Measurements from ENCODE around the gene RPAP2.
"Not testable (repeated sequence)": the region's sequence is repeated elsewhere in the genome, so short reads cannot be mapped to it uniquely, and the experiment has no call there.

The RPAP2 gene

DNA sequence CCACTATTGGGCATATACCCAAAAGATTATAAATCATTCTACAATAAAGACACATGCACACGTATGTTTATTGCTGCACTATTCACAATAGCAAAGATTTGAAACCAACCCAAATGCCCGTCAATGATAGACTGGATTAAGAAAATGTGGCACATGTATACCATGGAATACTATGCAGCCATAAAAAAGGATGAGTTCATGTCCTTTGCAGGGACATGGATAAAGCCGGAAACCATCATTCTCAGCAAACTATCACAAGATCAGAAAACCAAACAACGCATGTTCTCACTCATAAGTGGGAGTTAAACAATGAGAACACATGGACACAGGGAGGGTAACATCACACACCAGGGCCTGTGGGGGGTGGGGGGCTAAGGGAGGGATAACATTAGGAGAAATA, 95.1 kb downstream of the RPAP2 start:
- DNase-seq: not testable (repeated sequence)

DNA sequence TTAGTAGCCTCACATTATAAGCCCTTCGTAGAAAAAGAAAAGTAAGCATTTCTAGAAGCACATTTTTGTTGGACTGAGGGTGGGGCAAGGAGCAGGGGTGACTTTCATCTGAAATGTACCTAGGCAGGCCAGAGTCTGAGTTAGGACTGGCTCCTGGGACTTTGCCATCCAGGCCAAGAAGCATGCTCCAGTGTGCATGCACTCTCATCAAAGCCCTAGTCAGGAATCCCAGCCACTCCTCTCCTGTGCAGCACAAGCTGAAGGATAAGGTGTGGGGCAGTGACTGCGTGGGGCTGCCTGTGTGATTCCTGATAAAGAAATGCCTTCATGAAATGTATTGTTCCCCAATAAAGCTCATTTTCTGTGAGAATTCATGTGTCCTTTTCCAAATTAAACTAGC, 99.7 kb downstream of the RPAP2 start:
- no peak for DNase-seq

DNA sequence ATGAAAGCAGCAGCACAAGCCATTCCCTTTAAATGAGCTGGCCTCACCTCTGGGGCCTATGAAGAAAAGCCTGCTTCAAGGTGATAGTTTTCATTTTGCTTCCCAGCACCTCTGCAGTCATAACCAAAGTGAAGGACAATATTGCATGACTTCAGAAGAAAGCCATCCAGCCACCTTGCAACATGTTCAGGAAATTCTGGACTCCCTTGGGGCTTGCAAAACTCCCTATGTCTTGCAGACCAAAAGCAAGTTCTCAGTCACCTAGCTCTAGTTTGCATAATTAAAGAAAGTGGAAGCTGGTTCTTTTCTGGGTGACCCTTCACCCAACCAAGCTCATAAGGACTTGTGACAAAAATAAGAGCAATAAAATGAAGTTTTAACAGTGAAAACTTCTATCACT, 100.2 kb downstream of the RPAP2 start:
- DNase-seq: no peak

DNA sequence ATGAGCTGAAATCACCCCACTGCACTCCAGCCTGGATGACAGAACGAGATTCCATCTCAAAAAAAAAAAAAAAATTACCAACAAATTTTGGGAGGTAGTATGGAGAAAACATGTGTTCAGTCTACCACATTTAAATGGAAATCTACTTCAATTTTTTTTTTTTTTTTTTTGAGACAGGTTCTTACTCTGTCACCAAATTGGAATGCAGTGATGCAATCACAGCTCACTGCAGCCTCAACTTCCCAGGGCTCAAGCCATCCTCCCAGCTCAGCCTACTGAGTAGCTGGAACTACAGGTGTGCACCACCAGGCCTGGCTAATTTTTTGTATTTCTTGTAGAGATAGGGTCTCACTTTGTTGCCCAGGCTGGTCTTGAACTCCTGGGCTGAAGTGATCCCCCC, 105.8 kb downstream of the RPAP2 start:
- no peak for DNase-seq

DNA sequence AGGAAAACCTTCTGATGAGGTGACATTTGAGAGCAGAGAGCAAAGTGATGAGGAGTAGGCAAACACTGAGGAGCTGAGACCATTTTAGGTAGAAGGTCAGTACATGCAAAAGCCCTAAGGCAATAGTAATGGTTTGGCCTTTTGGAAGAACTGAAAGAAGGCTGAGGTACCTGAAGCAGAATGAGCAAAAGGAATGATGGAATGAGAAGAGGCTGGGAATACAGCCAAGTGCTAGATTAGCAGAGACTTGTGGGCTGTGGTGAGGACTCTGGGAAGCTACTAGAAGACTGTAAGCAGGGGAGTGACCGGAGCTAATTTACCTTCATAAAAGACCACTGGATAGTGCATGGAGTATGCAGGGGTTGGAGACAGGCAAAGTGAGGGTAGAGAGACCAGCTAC, 110.0 kb downstream of the RPAP2 start:
- no peak for DNase-seq

DNA sequence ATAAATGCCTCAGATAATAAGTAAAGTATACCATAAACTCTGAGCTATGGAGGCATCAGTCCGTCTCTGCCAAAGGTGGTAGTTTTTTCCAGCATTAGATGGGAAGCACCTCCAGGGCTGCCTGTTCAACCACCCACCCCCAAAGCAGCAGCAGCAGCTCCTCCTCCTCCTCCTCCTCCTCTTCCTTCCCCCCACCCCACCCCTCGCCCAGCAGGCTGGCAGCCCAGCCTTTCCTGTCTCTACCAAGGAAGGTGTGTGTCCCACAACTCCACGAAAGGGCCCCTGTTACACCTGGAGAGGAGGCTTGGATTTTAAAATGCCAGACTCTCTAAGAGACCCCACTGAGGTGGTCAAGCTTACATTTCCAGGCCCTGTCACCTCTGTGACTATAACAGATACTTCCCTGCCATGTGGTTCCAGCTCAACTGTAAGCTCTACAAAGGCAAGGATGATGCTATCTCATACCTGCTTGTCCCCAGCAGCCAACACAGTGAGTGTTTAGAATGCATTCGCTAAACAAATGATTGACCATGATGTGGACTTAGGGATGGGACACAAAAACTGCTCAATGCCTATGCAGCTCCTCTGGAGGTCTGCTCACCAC, 111.2 kb downstream of the RPAP2 start:
- DNase-seq: no peak

DNA sequence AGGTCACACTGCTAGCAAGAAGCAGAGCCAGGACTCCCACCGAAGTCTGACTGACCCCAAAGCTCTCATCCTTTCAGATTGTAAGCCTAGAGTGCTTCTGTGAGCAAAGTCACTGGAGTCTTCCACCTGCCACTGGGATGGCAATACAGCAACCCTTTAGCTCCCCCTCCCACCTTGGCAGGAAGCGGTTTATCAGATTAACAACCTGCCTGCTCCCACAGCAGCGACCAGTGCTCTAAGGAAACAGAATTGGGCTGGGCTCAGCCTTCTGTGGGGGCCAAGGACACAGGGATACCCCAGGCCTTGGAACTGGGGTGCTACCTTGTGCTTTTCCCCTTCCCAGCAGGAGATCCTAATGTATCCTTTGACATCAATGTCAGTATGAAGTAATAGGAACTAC, 111.8 kb downstream of the RPAP2 start:
- DNase-seq: no peak

DNA sequence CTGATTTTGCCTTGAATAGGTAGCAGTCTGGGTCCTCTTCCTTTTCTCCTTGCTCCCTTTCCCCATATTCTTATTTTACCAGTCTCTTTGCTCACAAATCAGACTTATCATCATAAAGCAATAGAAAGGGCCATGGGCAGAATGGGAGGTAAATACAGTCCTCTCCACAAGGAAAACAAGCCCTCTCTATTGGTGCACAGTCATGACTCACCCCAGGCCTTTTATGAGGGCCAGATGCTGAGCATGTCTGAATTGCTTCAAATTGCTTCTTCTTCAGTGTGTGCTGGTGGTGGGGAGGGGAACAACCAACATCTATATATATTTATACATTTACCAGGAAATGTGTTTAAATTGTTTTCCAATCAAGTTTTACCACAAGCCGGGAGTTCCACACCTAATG, 112.7 kb downstream of the RPAP2 start:
- DNase-seq: no peak

DNA sequence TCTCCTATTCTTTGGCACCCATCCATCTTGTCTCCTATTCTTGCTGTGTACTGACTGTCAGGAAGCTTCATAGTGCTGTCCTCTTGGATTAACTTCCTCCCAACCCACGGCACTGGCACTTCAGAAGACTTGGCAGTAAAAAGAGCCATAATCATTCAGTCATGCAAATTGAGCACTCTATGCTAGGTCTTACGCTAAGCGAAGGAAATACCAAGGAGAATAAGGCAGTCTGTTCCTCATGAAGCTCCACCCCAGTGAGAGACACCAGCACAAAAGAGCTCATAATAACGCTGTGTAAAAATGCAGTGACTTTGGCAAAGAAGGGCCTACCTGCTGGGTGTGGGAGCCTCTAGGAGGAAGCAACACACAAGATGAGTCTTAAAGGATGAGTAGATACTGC, 120.8 kb downstream of the RPAP2 start:
- no peak for DNase-seq

DNA sequence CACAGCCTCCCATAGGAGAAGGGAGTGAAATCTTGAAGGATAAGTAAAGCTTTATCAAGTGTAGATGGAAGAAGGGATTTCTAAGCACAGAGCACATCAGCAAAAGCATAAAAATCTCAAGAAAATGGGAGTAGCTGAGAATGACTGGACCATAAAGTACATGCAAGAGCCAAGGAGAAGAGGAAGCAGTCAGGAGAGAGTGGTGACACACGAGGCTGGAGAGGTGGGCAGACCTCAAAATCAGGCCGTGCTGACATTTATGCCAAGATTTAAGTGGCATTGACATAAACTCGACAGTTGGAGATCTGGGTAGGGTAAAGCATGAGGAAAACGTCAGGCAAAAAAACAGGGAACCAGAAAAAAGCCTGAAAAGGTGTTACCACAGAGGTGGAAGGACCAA, 125.5 kb downstream of the RPAP2 start:
- DNase-seq: no peak

DNA sequence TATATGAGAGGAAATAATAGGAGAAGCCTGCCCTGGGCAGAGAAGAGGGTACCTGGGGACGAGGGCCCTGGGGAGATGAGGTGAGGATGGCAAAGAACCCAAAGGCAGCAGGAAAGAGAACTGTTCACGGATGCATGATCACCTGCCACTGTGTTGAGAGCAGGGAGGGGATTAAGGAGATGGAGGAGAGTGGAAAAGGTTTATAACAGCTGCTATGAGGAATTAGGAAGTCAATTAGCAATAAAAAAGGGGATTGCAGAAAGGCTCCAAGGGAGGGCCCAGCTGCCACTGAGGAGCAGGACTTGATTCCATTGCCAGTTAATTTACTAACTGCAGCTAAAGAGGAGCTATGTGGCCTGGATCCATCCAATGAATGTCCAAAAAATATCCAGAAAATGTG, 126.8 kb downstream of the RPAP2 start:
- DNase-seq: no peak

DNA sequence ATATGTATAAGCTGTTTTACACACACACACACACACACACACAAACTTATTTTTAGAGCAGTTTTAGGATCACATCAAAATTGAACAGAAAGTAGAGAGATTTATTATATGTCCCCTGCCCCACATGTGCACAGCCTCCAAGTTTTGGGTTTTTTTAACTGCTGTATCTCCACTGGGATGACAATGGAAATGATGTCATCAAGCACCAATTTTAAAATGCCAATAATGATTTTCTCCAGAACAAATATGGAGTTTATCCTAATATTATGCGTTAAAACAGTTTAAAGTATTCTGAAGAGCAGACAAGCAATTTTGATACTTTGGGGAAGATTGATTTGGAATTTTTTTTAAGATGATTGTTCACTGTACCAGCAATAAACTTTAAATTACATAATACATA, 131.2 kb downstream of the RPAP2 start:
- no peak for DNase-seq

DNA sequence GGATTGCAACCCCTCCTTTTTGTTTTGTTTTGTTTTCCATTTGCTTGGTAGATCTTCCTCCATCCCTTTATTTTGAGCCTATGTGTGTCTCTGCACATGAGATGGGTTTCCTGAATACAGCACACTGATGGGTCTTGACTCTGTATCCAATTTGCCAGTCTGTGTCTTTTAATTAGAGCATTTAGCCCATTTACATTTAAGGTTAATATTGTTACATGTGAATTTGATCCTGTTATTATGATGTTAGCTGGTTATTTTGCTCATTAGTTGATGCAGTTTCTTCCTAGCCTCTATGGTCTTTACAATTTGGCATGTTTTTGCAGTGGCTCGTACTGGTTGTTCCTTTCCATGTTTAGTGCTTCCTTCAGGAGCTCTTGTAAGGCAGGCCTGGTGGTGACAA, 135.7 kb downstream of the RPAP2 start:
- not testable (repeated sequence) for DNase-seq

DNA sequence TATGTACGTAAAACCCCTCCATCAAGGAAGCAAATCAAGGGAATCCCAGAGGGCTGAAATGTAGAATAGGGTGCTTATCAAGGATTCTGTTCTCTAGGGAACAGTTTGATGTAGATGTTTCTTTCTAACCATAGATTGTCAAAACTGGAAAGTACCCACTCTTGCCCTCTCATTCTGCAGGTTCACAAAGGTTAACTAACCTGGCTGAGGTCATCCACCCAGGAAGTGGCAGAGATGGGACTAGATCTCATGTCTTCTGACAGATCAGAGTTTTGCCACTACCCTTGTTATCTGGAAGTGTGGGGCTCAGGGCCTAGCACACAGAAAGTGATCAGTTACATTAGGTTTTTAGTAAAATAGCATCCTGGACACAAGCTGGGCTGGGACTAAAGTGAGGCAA, 140.4 kb downstream of the RPAP2 start:
- no peak for DNase-seq

DNA sequence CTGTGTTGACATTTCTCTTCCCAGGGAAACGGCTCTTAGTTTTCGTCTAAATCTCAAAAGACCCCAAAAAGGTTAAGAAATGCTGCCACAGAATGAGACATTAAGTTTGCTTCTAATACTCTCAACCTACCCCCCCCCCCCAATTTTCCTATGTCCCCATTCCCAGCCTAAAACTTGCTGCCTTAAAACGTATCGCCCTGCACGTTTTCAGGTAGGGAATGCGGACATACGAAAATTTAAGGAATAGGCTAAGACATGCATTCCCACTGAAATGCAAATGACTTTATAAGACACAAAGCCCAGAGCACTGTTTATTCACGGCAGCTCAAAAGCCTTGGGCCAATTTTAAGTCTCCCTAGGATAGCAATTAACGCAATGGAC, 142.4 kb downstream of the RPAP2 start:
- no peak for DNase-seq

DNA sequence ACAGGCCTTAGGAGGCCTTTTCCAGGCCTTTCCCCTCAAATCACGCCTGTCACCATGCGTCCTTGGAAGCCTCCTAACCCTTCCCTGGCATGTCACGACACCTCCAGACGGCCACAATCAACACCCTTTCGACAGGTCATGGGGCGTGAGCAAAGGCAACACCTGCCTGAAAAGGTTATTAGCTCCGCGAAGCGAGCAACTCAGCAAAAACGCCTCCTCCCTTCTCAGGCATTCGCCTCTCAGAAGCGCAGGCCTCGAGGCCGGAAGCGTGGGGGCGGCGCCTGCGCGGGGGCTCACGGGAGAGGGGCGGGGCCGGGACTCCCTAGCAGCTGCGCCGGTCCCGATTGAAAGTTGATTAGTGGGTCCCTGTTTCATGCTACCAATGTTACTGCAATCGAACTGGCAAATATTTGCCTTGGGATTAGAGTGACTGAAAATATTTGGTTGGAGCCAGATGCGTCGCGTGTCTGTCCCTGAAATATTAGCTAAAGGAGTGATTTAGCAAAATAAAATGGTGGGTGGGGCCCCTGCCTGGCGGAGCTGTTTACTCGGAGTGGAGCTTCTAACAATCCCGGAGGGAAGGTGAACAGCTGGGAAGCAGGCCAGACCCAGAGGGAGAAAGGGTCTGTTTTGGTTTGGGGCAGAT, 143.0 kb downstream of the RPAP2 start:
- DNase-seq: peak; percentile 26

DNA sequence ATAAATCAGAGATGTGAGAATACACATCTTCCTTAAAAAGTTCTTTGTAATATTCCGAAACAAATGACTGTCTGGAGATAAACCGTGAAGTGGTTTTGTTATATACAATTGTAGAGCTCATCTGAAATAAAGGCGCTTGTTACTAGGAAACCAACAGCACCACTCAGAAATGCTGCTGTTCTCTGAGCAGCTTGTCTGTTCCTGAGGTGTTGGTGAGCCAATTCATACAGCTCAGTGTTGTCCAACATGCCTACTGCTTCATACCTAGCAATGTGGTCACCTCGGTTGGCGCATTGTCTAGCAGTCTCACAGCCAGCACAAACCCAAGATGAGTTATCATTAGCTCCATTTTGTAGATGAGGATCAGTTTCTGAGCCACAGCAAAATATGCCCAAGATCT, 143.5 kb downstream of the RPAP2 start:
- no peak for DNase-seq

DNA sequence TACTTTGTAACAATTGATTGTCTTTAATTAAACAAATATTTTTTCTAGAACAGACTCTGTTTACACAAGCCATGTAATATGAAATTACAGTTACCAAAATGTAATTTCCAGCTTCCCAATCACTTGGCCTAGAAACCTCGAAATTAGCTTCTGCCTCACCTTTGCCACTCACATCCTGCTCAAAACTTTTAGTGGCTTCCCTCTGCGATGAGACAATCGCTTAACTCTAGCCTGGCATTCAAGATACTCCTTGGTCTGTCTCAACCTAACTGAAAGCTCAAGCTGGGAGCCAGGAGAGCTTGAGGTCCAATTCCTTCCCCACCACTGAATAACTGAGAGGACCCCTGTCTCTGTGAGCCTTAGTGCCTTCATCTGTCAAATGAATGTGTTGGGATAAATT, 145.0 kb downstream of the RPAP2 start:
- no peak for DNase-seq

DNA sequence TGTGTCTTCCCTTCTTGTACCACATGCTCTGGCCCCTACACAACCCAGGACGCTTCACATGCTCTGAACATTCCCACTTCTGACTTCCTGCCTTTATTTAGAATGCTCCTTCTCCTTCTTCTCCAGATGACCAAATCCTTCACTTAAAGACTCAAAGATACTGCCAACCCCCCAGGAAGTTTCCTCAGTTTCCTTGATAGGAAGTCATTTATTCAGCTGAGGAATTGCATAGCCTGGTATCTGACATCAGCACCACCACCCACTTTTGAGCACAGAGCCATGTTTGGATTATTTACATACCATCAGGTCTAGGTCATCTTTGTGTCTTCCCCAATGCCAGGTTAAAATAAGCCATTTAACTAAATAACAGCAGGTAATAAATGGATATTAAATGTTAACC, 145.5 kb downstream of the RPAP2 start:
- DNase-seq: no peak

DNA sequence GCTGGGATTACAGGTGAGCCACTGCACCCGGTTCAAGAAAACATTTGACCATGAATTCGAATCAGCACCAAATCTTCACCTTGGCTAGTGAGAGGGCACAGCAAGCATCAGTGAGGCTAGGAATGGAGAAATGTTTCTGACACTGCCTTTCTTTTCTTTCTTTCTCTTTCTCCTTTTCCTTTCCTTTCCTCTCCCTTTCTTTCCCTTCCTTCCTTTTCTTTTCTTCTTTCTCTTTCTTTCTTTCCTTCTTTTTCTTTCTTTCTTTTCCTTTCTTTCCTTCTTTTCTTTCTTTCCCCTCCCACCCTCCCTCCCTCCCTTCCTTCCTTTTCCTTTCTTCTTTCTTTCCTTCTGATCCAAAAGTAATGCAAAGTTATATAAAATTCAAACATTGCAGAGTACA, 147.0 kb downstream of the RPAP2 start:
- no peak for DNase-seq

DNA sequence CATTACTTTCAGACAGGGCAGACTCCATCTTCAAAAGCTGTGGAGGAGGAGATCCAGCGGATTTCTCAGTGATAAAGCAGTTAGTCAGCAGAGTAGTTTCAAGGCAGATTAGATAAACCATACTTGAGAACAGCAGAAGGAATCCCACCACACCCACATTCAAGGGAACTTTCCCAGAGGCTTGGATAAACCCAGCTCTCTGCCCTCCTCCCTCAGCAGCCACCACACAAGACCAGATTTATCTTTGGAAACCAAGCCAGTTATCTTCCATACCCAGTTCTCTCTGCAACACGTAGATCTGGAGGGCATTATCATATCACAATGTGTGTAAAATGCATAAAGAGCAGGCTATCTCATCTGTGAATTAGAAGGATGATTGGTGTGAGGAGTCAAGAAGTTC, 147.7 kb downstream of the RPAP2 start:
- DNase-seq: no peak

DNA sequence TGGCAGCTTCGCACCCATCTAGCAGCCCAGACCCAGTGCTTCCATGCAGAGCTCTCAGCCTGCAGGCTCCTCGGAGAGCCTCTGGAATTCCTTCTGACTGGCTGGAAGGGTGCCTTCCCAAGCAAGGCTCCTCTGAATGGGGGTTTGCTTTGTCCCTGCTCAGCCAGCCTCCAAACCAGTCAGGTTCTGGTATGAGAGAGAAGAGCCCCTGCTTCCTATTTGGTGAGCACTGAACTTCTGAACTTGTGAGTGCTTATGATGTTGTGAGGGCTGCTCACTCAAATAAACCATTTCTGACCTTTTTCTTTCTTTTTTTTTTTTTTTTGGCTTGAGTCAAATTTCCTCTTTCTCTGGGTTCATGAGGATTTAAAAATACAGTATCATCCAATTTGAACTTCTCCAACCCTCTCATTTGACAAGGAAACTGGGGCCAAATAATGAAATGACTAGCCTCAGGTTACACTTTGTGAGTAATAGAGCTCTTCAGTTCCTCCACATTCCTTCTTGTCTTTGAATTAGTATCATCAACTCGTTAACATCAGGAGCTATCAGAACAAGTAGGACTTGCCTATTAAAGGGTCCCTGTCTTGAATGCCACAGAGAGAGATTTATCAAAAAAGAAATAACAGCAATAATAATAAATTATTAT, 148.3 kb downstream of the RPAP2 start:
- no peak for DNase-seq

DNA sequence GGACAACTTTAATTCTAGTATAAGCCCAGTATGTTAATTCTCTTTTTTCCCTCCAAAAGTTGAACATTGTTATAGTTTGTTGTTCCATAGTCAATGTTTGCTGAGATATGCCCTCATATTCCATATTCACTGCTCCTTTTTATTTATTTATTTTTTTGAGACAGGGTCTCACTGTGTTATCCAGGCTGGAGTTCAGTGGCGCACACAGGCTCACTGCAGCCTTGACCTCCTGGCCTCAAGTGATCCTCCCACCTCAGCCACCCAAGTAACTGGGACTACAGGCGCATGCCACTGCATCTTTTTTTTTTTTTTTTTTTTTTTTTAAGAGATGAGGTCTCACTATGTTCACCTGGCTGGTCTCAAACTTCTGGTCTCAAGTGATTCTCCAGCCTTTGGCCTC, 149.1 kb downstream of the RPAP2 start:
- DNase-seq: no peak

Measured in NCI-H1092 (cell line).